GM12892 (cell line): ENCODE results near the gene LRRIQ3.

Experiments
- DNase-seq: peaks from one replicate; pipeline ENCODE4 v3.0.0; 2011; ENCODE audit not compliant: insufficient read length
- FAIRE-seq: peaks from 2 replicates; lab custom pipeline; 2011; peaks lifted over from hg19 to GRCh38; lab: Jason Lieb, UNC
- POLR2A ChIP-seq: IDR thresholded peaks from 2 replicates; pipeline ENCODE4 v1.6.1; 2011; ENCODE audit warnings: low read depth, low read length, control low read depth
- POLR2AphosphoS5 ChIP-seq: IDR thresholded peaks from 2 replicates; pipeline ENCODE4 v1.6.1; 2011; ENCODE audit warnings: low read depth, low read length, control low read depth
- TAF1 ChIP-seq: IDR thresholded peaks from 2 replicates; pipeline ENCODE4 v1.6.1; 2011; ENCODE audit warnings: low read depth, mild to moderate bottlenecking, control low read depth, low read length, borderline replicate concordance

Gene LRRIQ3

GRCh38 chr1:73980324-73981040 lies 217.5 kb downstream of the LRRIQ3 start:
- DNase-seq = no peak
- TF ChIP-seq TAF1 = no peak
- no peak for TF ChIP-seq POLR2A
- TF ChIP-seq POLR2AphosphoS5 = no peak
- no peak for FAIRE-seq

- no peak for FAIRE-seq
- TF ChIP-seq POLR2A (no peak), TAF1 (no peak), POLR2AphosphoS5 (no peak)
- DNase-seq = no peak
Measured at GRCh38 chr1:73979684-73980083, 218.3 kb downstream of the LRRIQ3 start.

DNA sequence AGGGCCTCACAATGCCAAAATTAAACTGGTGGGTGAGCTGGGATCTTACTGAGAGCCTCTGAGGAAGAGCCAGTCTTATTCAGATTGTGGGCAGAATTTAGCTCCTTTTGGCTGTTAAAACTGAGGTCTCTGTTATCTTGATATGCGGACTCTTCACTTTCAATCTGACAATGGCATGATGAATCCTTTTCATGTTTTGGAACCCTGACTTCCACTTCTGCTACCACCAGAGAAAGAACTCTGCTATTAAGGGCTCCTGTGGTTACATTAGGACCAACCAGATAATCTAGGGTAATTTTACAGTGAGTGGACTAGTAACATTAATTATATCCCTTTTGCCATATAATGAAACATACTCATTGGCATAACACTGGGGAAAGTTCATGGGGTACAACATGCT lies 219.0 kb downstream of the LRRIQ3 start:
- FAIRE-seq = no peak
- TF ChIP-seq TAF1 (no peak), POLR2A (no peak), POLR2AphosphoS5 (no peak)
- no peak for DNase-seq
